ENCODE results near the gene JPH4. TPM values are rescaled to one million over a fixed set of nuclear protein-coding genes. Genes with fewer than 3 reads are reported as not detected.
A peak's percentile ranks its signal among the peaks of the same experiment; 100 is the strongest.

Gene JPH4
- total RNA-seq, 1 experiment from 2014 or later, result 6.8 TPM

- H3K23ac ChIP-seq (ENCODE audit: insufficient read length, low read depth, low read length), result no peak overlapping the region
- H3K9me3 Mint-ChIP-seq, result no peaks in the 10 kb centered on the region
- peaks cover 29 to 34% of the 10 kb centered on the region in 2 experiments for H3K4me1 Mint-ChIP-seq
- H3K4me2 ChIP-seq (ENCODE audit: insufficient read depth, insufficient read length, low read length), result peak overlapping the region; percentile 75
- H3K79me2 ChIP-seq (ENCODE audit: insufficient read depth, low read length), result no peaks in the 10 kb centered on the region
- H3K36me3 Mint-ChIP-seq (ENCODE audit: insufficient read depth in 1 of 3, low read depth in 3 of 3), result peaks cover 9 to 44% (median 40%) of the 10 kb centered on the region in 3 experiments
- H3K56ac ChIP-seq (ENCODE audit: insufficient read length, low read depth, low read length), result no peak overlapping the region
- peaks cover 3% of the 10 kb centered on the region for H3K23me2 ChIP-seq (ENCODE audit: insufficient read length, low read depth, low read length, poor library complexity, severe bottlenecking)
- no peak overlapping the region for H2BK20ac ChIP-seq (ENCODE audit: low read depth, low read length, poor library complexity, severe bottlenecking)
- H2BK15ac ChIP-seq (ENCODE audit: low read depth, low read length), result no peak overlapping the region
- no peak overlapping the region for H2BK120ac ChIP-seq (ENCODE audit: low read depth, low read length, poor library complexity, severe bottlenecking)
- H2AK5ac ChIP-seq (ENCODE audit: insufficient read length, low read length), result no peak overlapping the region
- H2BK12ac ChIP-seq (ENCODE audit: insufficient read length, low read depth, low read length), result no peak overlapping the region
- WGBS (ENCODE audit: extremely low coverage, insufficient read length, low lambda C conversion rate), result no CpG with 5 or more reads among the region's 10 CpGs
- H3K27me3 ChIP-seq (ENCODE audit: insufficient read depth, low read length), result no peaks in the 10 kb centered on the region
- H3K27ac ChIP-seq (ENCODE audit: insufficient read length, low read depth, low read length), result no peak overlapping the region
- H3K9me3 ChIP-seq (ENCODE audit: control insufficient read depth, low read depth, low read length), result no peaks in the 10 kb centered on the region
- peaks cover 3% of the 10 kb centered on the region for H4K20me1 ChIP-seq (ENCODE audit: control insufficient read depth, insufficient read depth, insufficient read length)
- H3K4me1 ChIP-seq (ENCODE audit: insufficient read depth, low read length), result peaks cover 9% of the 10 kb centered on the region
- no peak for DNase-seq
- H3K9ac ChIP-seq (ENCODE audit: extremely low read depth, insufficient read length, low read length), result no peak overlapping the region
- H3K27me3 Mint-ChIP-seq (ENCODE audit: low read depth), result no peaks in the 10 kb centered on the region; the same call in 1 of the 2 replicates
- no peak overlapping the region; a peak in 1 of 7 replicates for H3K27ac Mint-ChIP-seq
- H2AFZ ChIP-seq (ENCODE audit: low read length), result no peak overlapping the region
- no peak overlapping the region for H3K14ac ChIP-seq (ENCODE audit: insufficient read depth, low read length)
- no peak overlapping the region for H4K8ac ChIP-seq (replicated peaks; ENCODE audit: insufficient read length, low read depth, low read length)
- no peak overlapping the region for H3K18ac ChIP-seq (ENCODE audit: insufficient read length, low read depth, low read length)
- no peak overlapping the region for H4K91ac ChIP-seq (ENCODE audit: insufficient read length, low read depth, low read length)
- TF ChIP-seq, protein P1, sequence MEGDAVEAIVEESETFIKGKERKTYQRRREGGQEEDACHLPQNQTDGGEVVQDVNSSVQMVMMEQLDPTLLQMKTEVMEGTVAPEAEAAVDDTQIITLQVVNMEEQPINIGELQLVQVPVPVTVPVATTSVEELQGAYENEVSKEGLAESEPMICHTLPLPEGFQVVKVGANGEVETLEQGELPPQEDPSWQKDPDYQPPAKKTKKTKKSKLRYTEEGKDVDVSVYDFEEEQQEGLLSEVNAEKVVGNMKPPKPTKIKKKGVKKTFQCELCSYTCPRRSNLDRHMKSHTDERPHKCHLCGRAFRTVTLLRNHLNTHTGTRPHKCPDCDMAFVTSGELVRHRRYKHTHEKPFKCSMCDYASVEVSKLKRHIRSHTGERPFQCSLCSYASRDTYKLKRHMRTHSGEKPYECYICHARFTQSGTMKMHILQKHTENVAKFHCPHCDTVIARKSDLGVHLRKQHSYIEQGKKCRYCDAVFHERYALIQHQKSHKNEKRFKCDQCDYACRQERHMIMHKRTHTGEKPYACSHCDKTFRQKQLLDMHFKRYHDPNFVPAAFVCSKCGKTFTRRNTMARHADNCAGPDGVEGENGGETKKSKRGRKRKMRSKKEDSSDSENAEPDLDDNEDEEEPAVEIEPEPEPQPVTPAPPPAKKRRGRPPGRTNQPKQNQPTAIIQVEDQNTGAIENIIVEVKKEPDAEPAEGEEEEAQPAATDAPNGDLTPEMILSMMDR (conservative IDR thresholded peaks at IDR 0.05), result no peak
- no peak overlapping the region for H3T11ph ChIP-seq (ENCODE audit: low read length)
- H3K79me1 ChIP-seq (ENCODE audit: insufficient read depth, low read depth, low read length, poor library complexity, severe bottlenecking), result no peaks in the 10 kb centered on the region
- H3K4me3 Mint-ChIP-seq, result peak overlapping the region; percentile 95 to 99
- H2BK5ac ChIP-seq (ENCODE audit: insufficient read length, low read length), result no peak overlapping the region
- no peak overlapping the region for H4K5ac ChIP-seq (ENCODE audit: insufficient read length, low read depth, low read length)
- no peak overlapping the region for H3K4ac ChIP-seq (ENCODE audit: low read depth, low read length)
These were observed 12.3 kb downstream of the JPH4 start for GRCh38 chr14:23566112-23566777.

All from H9 (cell line).